Stimulated activated CD8-positive, alpha-beta memory T cell treated with anti-CD3 and anti-CD28 coated beads, Interleukin-4, amount 100 ng/mL, for 4 hours (primary cell): Measurements from ENCODE around the gene HSPG2.

ENCODE experiments used
- DNase-seq, 2 donors: peaks; one replicate each; pipeline ENCODE4 v3.0.0-alpha.2; 2020; ENCODE audit warnings: low read depth in 2 of 2, low spot score in 1 of 2

The HSPG2 gene

GRCh38 chr1:21849909-21850576 lies 87.1 kb downstream of the HSPG2 start:
- DNase-seq = no peak

GRCh38 chr1:21848524-21849174 lies 88.5 kb downstream of the HSPG2 start:
- DNase-seq = no peak

- DNase-seq = no peak
Observed at GRCh38 chr1:21847223-21848205, 89.6 kb downstream of the HSPG2 start.

- no peak for DNase-seq
Observed at GRCh38 chr1:21845646-21846641, 91.2 kb downstream of the HSPG2 start.

- no peak for DNase-seq
Observed at GRCh38 chr1:21843996-21844395, 93.1 kb downstream of the HSPG2 start.

GRCh38 chr1:21843208-21843607 lies 93.9 kb downstream of the HSPG2 start:
- DNase-seq = no peak

GRCh38 chr1:21842606-21843162 lies 94.4 kb downstream of the HSPG2 start:
- DNase-seq = no peak

GRCh38 chr1:21841852-21842466 lies 95.2 kb downstream of the HSPG2 start:
- DNase-seq = no peak

- no peak for DNase-seq
Observed at GRCh38 chr1:21840981-21841380, 96.1 kb downstream of the HSPG2 start.

GRCh38 chr1:21839337-21840037 lies 97.6 kb downstream of the HSPG2 start:
- no peak for DNase-seq

- DNase-seq = no peak
Observed at GRCh38 chr1:21838359-21839157, 98.6 kb downstream of the HSPG2 start.

GRCh38 chr1:21837476-21837875 lies 99.6 kb downstream of the HSPG2 start:
- DNase-seq = no peak

- no peak for DNase-seq
Observed at GRCh38 chr1:21836729-21837128, 100.4 kb downstream of the HSPG2 start.

- DNase-seq = no peak
Observed at GRCh38 chr1:21836010-21836409, 101.1 kb downstream of the HSPG2 start.

GRCh38 chr1:21834666-21835065 lies 102.4 kb downstream of the HSPG2 start:
- no peak for DNase-seq

GRCh38 chr1:21834094-21834493 lies 103.0 kb downstream of the HSPG2 start:
- no peak for DNase-seq

GRCh38 chr1:21833392-21833976 lies 103.6 kb downstream of the HSPG2 start:
- DNase-seq = no peak

- no peak for DNase-seq
Observed at GRCh38 chr1:21831454-21831970, 105.6 kb downstream of the HSPG2 start.
